GM19351 (cell line): ENCODE data around the gene SP140.
"Not testable (repeated sequence)": the region's sequence is repeated elsewhere in the genome, so short reads cannot be mapped to it uniquely, and the experiment has no call there.

Source experiments
- ATAC-seq: cut with Tn5 transposase; IDR thresholded peaks from one replicate; pipeline ENCODE4 v1.9.1; 2021; ENCODE audit warnings: mild to moderate bottlenecking, moderate library complexity; ENCODE audit not compliant: unreplicated experiment

SP140 gene

GRCh38 chr2:230282936-230283335 lies 57.4 kb downstream of the SP140 start:
- no peak for ATAC-seq

DNA sequence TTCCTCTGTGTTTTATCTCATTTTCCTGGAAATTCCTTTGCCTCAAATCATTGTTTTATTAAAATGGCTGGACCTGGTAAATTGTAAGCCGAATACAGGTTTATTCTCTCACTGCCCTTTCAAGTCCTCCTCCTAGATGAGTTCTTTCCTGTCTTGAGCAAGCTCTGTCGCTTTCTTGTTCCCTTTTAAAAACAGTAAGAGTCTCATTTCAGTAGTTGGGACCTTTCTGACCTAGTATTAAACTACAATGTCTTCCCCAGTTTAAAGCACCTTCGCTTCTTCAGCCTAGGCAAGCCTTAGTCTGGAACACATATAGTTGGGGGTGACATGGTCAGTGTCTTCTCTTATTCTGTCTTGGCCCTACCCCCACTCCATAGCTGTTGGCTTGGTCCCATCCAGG lies 60.5 kb downstream of the SP140 start:
- no peak for ATAC-seq

GRCh38 chr2:230289311-230289710 lies 63.8 kb downstream of the SP140 start:
- not testable (repeated sequence) for ATAC-seq

GRCh38 chr2:230295192-230295591 lies 69.7 kb downstream of the SP140 start:
- no peak for ATAC-seq

- ATAC-seq = no peak
These were observed 71.4 kb downstream of the SP140 start for GRCh38 chr2:230296917-230297316.

- no peak for ATAC-seq
These were observed 74.1 kb downstream of the SP140 start for GRCh38 chr2:230299618-230300017.

DNA sequence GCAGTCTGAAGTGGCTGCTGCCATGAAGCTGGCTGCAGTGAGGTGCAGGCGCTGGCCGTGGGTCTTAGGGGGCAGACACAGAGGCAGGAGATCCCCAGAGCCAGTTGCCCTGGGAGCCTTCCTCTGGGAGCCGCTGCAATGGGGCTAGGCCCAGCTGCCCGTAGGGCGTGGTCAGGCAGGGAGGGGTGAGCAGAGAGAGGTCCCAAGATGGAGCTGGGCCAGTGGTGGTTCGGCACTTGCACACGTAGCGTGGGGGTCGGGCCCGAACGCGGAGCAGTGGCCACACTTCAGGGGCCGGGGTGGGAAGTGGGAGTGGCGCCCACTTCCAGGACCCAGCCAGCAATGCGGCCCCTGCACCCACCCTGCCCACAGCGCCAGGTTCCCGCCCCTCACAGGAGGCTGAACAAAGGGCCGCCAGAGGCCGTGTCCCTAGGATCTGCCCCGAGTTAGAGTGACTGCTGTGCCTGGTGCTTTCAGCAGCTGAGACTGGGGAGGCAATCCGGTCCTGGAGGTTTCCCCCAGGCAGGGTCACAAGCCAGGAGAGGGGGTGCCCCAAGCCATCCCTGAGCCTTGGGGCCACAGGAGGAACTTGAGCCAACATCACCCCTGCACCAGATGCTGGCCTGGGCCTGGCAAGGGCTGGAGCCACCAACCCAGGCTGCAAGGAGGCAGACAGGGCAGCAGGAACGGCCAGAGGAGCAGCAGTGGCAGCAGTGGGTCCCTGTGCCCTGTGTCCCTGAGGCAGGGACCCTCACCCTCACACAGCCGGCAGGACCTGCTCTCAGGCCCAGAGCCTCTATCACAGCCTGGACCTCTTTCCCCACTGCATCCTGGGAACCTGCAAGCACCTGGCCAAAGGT lies 80.1 kb downstream of the SP140 start:
- no peak for ATAC-seq

- ATAC-seq = no peak
These were observed 80.9 kb downstream of the SP140 start for GRCh38 chr2:230306474-230306873.

- ATAC-seq = no peak
These were observed 81.9 kb downstream of the SP140 start for GRCh38 chr2:230307485-230307884.

DNA sequence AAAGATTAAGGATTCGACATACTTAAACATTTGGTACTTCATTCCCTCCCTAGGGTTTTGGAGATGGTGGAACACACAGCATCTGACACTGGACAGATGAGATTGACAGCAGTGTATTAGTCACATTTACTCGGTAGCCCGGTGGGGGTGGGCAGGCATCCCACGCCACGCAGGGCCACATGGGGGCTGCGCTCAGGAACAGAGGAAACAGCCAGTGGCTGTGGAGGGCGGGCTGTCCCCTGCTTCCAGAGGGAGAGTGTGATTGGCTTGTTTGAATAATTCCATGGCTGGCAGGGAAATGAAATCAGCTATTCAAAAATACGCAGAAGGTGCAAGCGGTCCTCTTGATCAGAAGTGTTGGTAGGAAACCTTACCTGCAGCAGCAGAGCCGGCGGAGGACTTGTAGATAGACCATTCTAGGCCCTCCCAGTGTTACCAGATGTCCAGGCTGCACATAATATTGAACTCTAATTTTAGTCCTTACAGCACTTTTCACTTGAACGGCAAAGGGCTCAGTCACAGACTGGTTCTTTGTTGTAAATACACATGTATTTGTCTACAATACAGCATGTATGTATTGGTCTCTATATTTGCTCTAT lies 83.0 kb downstream of the SP140 start:
- no peak for ATAC-seq

- not testable (repeated sequence) for ATAC-seq
These were observed 85.3 kb downstream of the SP140 start for GRCh38 chr2:230310792-230311191.

DNA sequence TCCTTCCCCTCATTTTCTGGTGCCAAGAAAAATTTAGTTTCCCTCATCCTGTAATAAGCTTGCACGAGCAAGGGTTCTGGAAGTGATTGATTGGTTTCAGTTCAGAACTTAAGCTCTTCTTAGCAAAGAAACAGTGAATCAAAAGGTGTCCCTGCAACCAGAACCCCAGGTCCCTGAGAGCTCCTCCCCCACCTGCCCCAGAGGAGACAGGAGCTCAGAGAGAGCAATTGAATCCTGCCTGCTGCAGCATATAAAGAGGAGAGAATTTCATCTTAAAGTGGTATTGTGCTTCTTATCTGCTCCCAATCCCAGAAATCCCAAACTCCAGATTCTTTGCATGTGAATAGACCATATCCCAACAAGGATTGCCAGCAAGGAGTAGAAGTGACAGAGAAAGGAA lies 86.1 kb downstream of the SP140 start:
- ATAC-seq = not testable (repeated sequence)

DNA sequence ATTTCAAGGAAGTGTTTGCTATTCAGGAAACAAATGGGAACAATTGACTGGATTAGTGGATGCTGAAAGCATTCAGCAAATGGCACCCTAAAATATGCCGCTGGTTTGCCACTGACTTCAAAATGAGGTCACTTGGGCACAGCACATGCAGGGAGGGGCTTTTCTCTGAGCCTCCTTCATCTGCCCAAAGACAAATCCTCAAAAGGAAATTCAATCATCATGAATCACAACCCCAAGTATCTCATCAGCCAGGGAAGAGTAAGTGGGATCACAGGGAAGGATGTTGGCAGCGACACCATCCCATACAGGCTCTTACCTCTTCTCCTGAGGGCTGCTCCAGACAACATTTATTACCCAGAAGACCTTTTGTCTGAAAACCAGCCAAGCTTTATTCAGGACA lies 87.1 kb downstream of the SP140 start:
- ATAC-seq = no peak

GRCh38 chr2:230317366-230317765 lies 91.8 kb downstream of the SP140 start:
- no peak for ATAC-seq

DNA sequence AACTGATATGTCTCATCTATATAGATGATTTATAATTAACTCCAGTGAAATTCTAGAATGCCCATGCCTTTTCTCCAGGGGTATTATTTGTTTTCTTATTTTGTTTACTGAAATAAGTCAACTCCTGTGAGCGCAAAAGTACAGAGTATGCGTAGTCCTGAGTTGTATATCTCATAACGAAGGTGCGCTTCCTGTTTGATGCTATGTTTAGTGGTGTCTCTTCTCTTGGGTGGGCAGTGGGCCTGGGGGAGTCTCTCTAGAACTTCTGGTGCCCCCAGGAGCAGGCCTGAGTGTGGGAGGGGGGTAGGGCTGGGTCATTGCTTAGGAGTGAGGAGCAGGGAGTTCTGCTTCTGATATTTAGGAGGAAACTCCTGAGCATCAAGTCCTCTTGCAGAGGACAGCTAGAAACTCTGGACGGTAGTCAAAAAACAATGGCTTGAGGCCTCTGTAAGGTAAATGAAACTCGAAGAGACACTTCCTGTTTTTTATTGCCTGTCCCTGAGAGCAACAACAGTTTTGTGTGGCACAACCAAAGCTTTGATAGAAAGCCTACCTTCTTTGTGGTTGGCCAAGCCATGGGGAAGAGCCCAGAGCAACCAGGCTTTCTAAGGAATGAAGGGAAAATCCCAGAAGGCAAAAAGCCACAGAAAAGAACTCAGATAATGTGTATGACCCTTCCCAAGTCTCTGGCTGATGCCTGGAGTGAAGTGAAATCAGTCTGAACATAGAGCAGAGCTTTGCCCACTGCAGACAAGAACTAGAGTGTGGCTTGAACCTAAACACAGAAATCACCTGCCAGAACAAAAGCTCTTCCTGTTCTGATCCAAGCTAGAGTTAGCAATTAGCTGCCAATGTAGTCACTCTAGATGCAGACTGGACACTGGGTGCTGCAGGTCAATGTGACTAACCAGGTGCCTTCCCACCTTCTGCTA lies 92.9 kb downstream of the SP140 start:
- peak; percentile 60 for ATAC-seq

- peak; percentile 84 for ATAC-seq
These were observed 93.8 kb downstream of the SP140 start for GRCh38 chr2:230319211-230319862.

DNA sequence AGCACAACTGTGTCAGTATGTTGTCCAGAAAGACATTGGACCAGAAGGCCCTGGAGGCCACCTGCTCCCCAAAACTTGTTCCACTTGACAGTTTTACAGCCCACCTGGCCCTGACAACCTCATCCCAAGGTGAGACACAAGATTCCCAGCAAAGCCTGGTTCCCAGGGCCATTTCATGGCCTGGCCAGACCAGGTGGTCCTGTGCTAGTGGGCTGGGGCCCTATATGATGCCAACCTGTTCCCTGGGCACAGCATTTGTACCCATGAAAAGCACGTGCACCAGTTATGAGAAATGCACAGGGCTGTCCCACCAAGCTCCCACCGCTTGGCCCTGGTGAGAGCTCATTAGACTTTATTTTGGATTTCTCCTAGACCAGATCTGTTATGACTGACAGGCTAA lies 95.5 kb downstream of the SP140 start:
- no peak for ATAC-seq

- no peak for ATAC-seq
These were observed 97.2 kb downstream of the SP140 start for GRCh38 chr2:230322561-230323384.

DNA sequence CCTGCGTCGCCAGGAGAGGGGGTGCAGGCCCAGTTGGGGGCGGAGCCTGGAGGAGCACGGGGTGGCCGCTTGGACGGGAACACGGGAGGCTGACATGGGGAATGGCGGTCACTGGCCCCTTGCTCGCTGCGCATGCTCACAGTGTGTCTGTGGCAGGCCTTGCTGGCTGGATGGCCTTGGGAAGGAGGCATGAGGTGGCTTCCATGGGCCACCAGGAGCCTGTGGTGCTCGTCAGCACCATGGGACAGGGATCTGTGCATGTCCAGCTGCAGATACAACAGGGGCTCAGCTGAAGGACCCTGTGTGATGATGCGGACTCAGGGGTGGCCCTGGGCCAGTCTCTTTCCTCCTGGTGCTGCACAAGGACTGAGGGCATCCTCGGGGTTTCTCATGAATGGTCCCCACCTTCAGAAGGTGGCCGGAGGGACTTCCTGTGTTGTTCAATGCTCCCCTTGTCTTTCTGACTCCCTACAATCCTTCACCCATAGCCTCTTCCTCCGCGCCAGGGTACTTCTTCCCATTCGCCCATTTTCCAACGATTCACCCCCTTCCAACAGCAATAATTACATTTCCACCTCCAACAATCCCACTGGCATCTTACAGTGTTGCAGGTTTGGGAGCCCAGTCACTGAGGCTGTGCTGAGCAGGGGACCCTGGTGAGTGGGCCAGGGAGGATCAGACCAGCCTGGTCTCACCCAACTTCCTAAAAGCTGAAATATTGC lies 98.0 kb downstream of the SP140 start:
- ATAC-seq = no peak
